ENCODE data around the gene LYL1. TPM values are rescaled to one million over a fixed set of nuclear protein-coding genes. Genes with fewer than 3 reads are reported as not detected.

LYL1 gene
- total and polyA plus RNA-seq, 12 donors: 0.38 to 22.5 (median 9.2) TPM

DNA sequence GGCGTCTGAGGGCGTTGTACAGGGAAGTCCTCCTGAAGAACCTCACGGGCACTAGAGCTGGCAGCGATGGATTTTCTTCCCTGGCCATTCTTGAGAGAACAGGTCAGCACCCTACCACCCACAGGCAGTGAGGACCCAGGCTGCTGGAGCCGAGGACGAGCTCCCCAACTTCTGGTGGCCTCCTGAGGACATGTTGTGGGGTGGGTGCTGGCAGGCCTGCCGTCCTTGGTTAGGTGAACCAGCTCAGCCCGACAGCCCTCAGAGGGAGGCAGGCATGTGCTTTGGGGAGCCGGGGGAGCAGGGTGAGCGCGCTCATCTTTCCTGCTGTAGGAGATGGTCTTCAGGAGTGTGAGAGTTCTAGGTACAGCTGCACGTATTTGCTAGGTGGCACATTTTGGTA lies 15.4 kb downstream of the LYL1 start:
- Histone ChIP-seq H3K27ac (no peak overlapping the region), H3K36me3 (replicated peaks in 1 of 2) (no peaks in the 10 kb centered on the region)

DNA sequence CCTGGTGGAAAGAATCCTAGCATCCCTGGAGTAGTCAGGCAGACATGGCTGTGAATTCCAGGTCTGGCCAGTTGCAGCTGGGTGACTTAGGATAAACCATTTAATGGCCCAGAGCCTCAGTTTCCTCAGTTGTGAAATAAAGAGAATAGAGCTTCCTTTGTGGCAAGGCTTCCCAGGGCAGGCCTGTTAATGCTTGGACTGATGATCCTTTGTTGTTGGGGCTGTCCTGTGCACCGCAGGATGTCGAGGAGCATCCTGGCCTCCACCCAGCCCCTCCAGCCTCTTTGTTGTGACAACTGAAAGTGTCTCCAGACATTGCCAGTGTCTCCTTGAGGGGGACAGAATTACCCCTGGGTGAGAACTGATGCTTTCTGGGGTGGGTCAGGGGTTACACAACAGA lies 16.3 kb downstream of the LYL1 start:
- WGBS, 4 donors: 71 to 90% (median 84%) methylated on average over 2 of the region's 2 CpGs
- peaks cover 0 to 4% of the 10 kb centered on the region in 2 donors for H3K4me1 ChIP-seq (replicated peaks in 1 of 2)

More for the DNA sequence above, 15.4 kb downstream of the LYL1 start:
- DNase-seq: no peak
- Histone ChIP-seq H3K4me1 (replicated peaks in 1 of 2) (peaks cover 0 to 4% of the 10 kb centered on the region in 2 donors), H3K27me3 (no peaks in the 10 kb centered on the region), H3K4me3 (no peak overlapping the region), H3K9me3 (replicated peaks in 1 of 3) (no peaks in the 10 kb centered on the region)
- no peak for TF ChIP-seq CTCF (IDR thresholded peaks at IDR 0.05)
- TF ChIP-seq POLR2A (IDR thresholded peaks at IDR 0.05): no peak
- intact Hi-C loops (cut with DNase I): no loop called here
- WGBS, 4 donors: 91 to 97% (median 94%) methylated on average over 8 to 12 of the region's 12 CpGs

GRCh38 chr19:13085666-13086065 lies 17.0 kb downstream of the LYL1 start:
- H3K4me1 ChIP-seq (replicated peaks in 1 of 2): peaks cover 0 to under 1% of the 10 kb centered on the region in 2 donors
- H3K9me3 ChIP-seq (replicated peaks in 1 of 3): no peaks in the 10 kb centered on the region
- 51 to 70% (median 53%) methylated on average over 7 of the region's 7 CpGs for WGBS, 4 donors
- H3K36me3 ChIP-seq (replicated peaks in 1 of 2): no peaks in the 10 kb centered on the region
- TF ChIP-seq CTCF (IDR thresholded peaks at IDR 0.05) (no peak), POLR2A (IDR thresholded peaks at IDR 0.05) (no peak)
- no peak overlapping the region for H3K4me3 ChIP-seq
- no peaks in the 10 kb centered on the region for H3K27me3 ChIP-seq
- intact Hi-C loops (cut with DNase I): no loop called here
- DNase-seq: no peak
- H3K27ac ChIP-seq: no peak overlapping the region

More for the DNA sequence above, 16.3 kb downstream of the LYL1 start:
- intact Hi-C loops (cut with DNase I): no loop called here
- DNase-seq: no peak
- H3K27me3 ChIP-seq: no peaks in the 10 kb centered on the region
- no peak overlapping the region for H3K4me3 ChIP-seq
- no peaks in the 10 kb centered on the region for H3K9me3 ChIP-seq (replicated peaks in 1 of 3)
- no peak for TF ChIP-seq CTCF (IDR thresholded peaks at IDR 0.05)
- TF ChIP-seq POLR2A (IDR thresholded peaks at IDR 0.05): no peak
- no peak overlapping the region for H3K27ac ChIP-seq
- H3K36me3 ChIP-seq (replicated peaks in 1 of 2): no peaks in the 10 kb centered on the region

DNA sequence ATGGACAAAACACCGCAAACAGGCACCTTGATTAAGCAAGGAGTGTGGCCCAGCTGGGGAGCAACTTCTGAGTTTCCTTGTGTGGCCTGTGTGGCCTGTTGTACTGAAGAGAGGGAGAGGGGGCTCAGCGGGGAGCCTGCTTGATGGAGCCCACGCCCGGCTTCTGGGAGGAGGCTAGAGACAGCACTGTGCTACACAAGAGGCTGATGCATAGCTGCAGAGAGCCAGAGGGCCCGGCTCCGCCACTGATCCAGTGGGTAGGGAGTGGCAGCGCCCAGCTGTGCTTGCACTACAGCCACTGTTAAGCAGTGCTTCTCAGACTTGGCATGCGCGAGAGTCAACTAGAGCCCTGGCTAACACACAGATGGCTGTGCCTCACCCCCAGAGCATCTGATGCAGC lies 19.0 kb downstream of the LYL1 start:
- TF ChIP-seq POLR2A (IDR thresholded peaks at IDR 0.05) (no peak), CTCF (IDR thresholded peaks at IDR 0.05) (no peak)
- H3K4me3 ChIP-seq: no peak overlapping the region
- no peaks in the 10 kb centered on the region for H3K27me3 ChIP-seq
- 90 to 95% (median 93%) methylated on average over 2 to 9 of the region's 9 CpGs for WGBS, 4 donors
- no peaks in the 10 kb centered on the region for H3K4me1 ChIP-seq (replicated peaks in 1 of 2)
- no peaks in the 10 kb centered on the region for H3K9me3 ChIP-seq (replicated peaks in 1 of 3)
- H3K27ac ChIP-seq: no peak overlapping the region
- H3K36me3 ChIP-seq (replicated peaks in 1 of 2): no peaks in the 10 kb centered on the region
- DNase-seq: no peak
- intact Hi-C loops (cut with DNase I): no loop called here

Data from adrenal gland (tissue), 12 donors.